Uterus (tissue), 4 donors: ENCODE data around the gene C4orf50. TPM values are rescaled to one million over a fixed set of nuclear protein-coding genes. Genes with fewer than 3 reads are reported as not detected.

Experiments used
- DNase-seq, 2 donors: peaks; one replicate each; pipeline ENCODE4 v3.0.0-alpha.2; 2019 to 2020
- H3K27ac ChIP-seq, 2 donors: fragments of 200-600 bp; sonication (generic); 1 replicate in 1 of 2; 2 replicates in 1 of 2; pipeline ENCODE4 v1.5.1; 2016 to 2018
- H3K27me3 ChIP-seq, 2 donors: fragments of 200-600 bp; sonication (generic); one replicate each; pipeline ENCODE4 v1.5.1; 2018 to 2019; ENCODE audit warnings: control low read depth in 1 of 2
- H3K36me3 ChIP-seq, 2 donors: fragments of 200-600 bp; sonication (generic); one replicate each; pipeline ENCODE4 v1.5.1; 2019; ENCODE audit warnings: control low read depth in 1 of 2
- H3K4me1 ChIP-seq, 2 donors: fragments of 200-600 bp; sonication (generic); one replicate each; pipeline ENCODE4 v1.5.1; 2018 to 2019; ENCODE audit warnings: control low read depth in 1 of 2
- H3K4me3 ChIP-seq, 2 donors: fragments of 200-600 bp; sonication (generic); 1 replicate in 1 of 2; 2 replicates in 1 of 2; pipeline ENCODE4 v1.5.1; 2018 to 2019; ENCODE audit warnings: mild to moderate bottlenecking in 1 of 2
- H3K9me3 ChIP-seq, 2 donors: fragments of 200-600 bp; sonication (generic); one replicate each; pipeline ENCODE4 v1.5.1; 2019; ENCODE audit warnings: control low read depth in 1 of 2
- POLR2A ChIP-seq, 2 donors: fragments of 450-650 bp; IDR thresholded peaks; one replicate each; pipeline ENCODE4 v1.6.1; 2016; ENCODE audit warnings: antibody characterized with exemption in 2 of 2, mild to moderate bottlenecking in 1 of 2, moderate library complexity in 1 of 2
- intact Hi-C: fragments of 100-400 bp; cut with DNase I; formaldehyde crosslinking; loops from one replicate; pipeline ENCODE4 v1.15.1; 2023; ENCODE audit warnings: low total_unique reads
- total RNA-seq, 4 donors: library from RNA; depleted of rRNA in 3 of 4; stranded (reverse); fragments of >200 nt in 3 of 4; gene quantifications; one replicate each; pipeline versions ENCODE4 v1.1.0 to v1.2.4, GENCODE V29; 2014 to 2023
- TF ChIP-seq, protein P1 (sequence below), 4 experiments: fragments of 200-600 bp in 2 of 4; fragments of 450-650 bp in 2 of 4; sonication (generic) in 2 of 4; IDR thresholded peaks; one replicate each; pipeline ENCODE4 v1.5.1; 2016 to 2019; ENCODE audit warnings: antibody characterized with exemption in 4 of 4, mild to moderate bottlenecking in 2 of 4, moderate library complexity in 1 of 4
- donor health status: DM: yes; HTN: yes; CAD: no.

Gene C4orf50
- total RNA-seq, 4 donors from 2014 or later = under 0.01 to 0.07 TPM; not detected in 2

DNA sequence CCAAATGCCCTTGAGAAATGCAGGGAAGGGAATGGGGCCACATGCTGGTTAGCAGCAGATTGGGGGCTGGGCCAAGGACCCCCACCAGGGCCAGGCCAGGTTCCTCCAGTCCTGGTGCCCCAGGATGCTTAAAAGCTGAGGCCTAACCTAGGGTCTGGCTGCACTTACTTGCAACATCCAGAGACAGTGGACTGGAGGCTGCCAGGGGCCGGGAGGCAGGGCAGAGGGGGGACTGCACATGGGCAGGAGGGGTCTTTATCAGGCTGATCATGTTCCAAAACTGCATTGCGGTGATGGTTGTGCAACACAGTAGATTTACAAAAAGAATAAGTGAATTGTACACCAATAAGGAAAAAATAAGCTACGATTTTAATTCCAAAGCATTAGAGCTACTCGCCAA lies 36.8 kb upstream of the C4orf50 start:
- Histone ChIP-seq H3K27ac (no peak overlapping the region), H3K36me3 (no peaks in the 10 kb centered on the region), H3K27me3 (no peaks in the 10 kb centered on the region), H3K4me1 (no peaks in the 10 kb centered on the region), H3K4me3 (no peak overlapping the region), H3K9me3 (peaks cover 0 to 18% of the 10 kb centered on the region in 2 donors)
- intact Hi-C loops = no loop called here
- DNase-seq = no peak
- TF ChIP-seq, protein P1, sequence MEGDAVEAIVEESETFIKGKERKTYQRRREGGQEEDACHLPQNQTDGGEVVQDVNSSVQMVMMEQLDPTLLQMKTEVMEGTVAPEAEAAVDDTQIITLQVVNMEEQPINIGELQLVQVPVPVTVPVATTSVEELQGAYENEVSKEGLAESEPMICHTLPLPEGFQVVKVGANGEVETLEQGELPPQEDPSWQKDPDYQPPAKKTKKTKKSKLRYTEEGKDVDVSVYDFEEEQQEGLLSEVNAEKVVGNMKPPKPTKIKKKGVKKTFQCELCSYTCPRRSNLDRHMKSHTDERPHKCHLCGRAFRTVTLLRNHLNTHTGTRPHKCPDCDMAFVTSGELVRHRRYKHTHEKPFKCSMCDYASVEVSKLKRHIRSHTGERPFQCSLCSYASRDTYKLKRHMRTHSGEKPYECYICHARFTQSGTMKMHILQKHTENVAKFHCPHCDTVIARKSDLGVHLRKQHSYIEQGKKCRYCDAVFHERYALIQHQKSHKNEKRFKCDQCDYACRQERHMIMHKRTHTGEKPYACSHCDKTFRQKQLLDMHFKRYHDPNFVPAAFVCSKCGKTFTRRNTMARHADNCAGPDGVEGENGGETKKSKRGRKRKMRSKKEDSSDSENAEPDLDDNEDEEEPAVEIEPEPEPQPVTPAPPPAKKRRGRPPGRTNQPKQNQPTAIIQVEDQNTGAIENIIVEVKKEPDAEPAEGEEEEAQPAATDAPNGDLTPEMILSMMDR (IDR thresholded peaks at IDR 0.05) = no peak
- no peak for TF ChIP-seq POLR2A (IDR thresholded peaks at IDR 0.05)

GRCh38 chr4:6054162-6054922 lies 36.1 kb upstream of the C4orf50 start:
- Histone ChIP-seq H3K27ac (no peak overlapping the region), H3K9me3 (peaks cover 0 to 14% of the 10 kb centered on the region in 2 donors), H3K4me1 (no peaks in the 10 kb centered on the region), H3K27me3 (no peaks in the 10 kb centered on the region), H3K4me3 (no peak overlapping the region), H3K36me3 (no peaks in the 10 kb centered on the region)
- no peak for DNase-seq
- intact Hi-C loops = no loop called here
- TF ChIP-seq, protein P1 (IDR thresholded peaks at IDR 0.05) = no peak
- no peak for TF ChIP-seq POLR2A (IDR thresholded peaks at IDR 0.05)

GRCh38 chr4:6052679-6053078 lies 34.4 kb upstream of the C4orf50 start:
- TF ChIP-seq, protein P1 (IDR thresholded peaks at IDR 0.05) = no peak
- TF ChIP-seq POLR2A (IDR thresholded peaks at IDR 0.05) = no peak
- Histone ChIP-seq H3K27me3 (no peaks in the 10 kb centered on the region), H3K27ac (no peak overlapping the region), H3K4me1 (no peaks in the 10 kb centered on the region), H3K4me3 (no peak overlapping the region), H3K36me3 (no peaks in the 10 kb centered on the region), H3K9me3 (peaks cover 0 to under 1% of the 10 kb centered on the region in 2 donors)
- DNase-seq = no peak
- intact Hi-C loops = no loop called here

DNA sequence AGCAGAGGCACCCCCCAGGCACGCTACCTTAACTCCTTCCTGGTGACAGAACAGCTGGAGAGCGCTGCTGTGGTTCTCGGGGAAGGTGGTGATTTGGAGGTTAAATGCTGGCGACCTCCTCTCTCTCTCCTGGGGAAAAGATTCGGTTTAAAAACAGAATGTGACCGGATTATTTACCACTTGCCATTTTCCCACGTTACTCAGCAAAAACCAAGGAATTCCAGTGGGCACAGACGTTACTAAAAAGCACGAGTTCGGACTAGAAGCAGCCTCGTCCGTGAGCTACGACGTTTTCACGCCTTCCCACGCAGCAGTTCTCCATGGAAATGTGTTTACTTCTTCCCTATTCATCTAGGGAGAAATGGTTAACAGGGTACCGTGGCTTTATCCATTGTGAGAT lies 32.3 kb upstream of the C4orf50 start:
- Histone ChIP-seq H3K4me1 (no peaks in the 10 kb centered on the region), H3K27me3 (no peaks in the 10 kb centered on the region), H3K27ac (no peak overlapping the region), H3K9me3 (no peaks in the 10 kb centered on the region), H3K36me3 (no peaks in the 10 kb centered on the region), H3K4me3 (no peak overlapping the region)
- no peak for DNase-seq
- intact Hi-C loops = no loop called here
- TF ChIP-seq POLR2A (IDR thresholded peaks at IDR 0.05) = no peak
- TF ChIP-seq, protein P1 (IDR thresholded peaks at IDR 0.05) = no peak

DNA sequence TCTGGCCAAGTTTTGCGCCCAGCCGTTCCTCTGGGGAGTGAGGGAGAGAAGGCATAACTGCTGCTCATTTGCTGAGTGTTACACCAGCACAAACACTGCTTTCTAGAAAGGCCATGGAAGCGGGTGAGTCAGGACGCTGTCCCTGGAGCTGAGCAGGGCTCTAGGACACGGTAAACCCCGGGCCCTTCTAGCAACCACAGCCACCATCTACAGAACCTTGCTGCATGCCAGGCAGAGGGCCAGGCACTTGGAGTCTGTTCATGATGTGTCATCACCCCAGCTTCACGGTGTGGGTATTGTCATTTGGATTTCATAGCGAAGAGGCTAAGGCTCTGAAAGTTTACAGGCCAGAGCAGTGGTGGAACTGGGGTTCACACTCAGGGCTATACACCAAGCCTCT lies 31.8 kb upstream of the C4orf50 start:
- no peaks in the 10 kb centered on the region for H3K27me3 ChIP-seq
- no peak for DNase-seq
- H3K4me1 ChIP-seq = no peaks in the 10 kb centered on the region
- H3K4me3 ChIP-seq = no peak overlapping the region
- TF ChIP-seq POLR2A (IDR thresholded peaks at IDR 0.05) = no peak
- TF ChIP-seq, protein P1 (IDR thresholded peaks at IDR 0.05) = no peak
- H3K27ac ChIP-seq = no peak overlapping the region
- intact Hi-C loops = no loop called here
- no peaks in the 10 kb centered on the region for H3K9me3 ChIP-seq
- H3K36me3 ChIP-seq = no peaks in the 10 kb centered on the region
